Smooth muscle cell (in vitro differentiated cells): ENCODE results near the gene DISC1. TPM values are rescaled to one million over a fixed set of nuclear protein-coding genes. Genes with fewer than 3 reads are reported as not detected.

Experiments used
- DNase-seq: peaks from one replicate; lab custom pipeline; 2025; ENCODE audit not compliant: unreplicated experiment; lab: John Stamatoyannopoulos, UW
- H2AFZ ChIP-seq: fragments of 200-600 bp; sonication (generic); 2 replicates; pipeline ENCODE4 v1.6.0; 2016; ENCODE audit warnings: antibody characterized with exemption, low read depth, mild to moderate bottlenecking
- H3F3A ChIP-seq: fragments of 200-600 bp; sonication (generic); 2 replicates; pipeline ENCODE4 v1.6.0; 2017; ENCODE audit warnings: antibody characterized with exemption, low read depth
- H3K27ac ChIP-seq: fragments of 200-600 bp; sonication (generic); 2 replicates; pipeline ENCODE4 v1.5.1; 2016; ENCODE audit warnings: low read depth, mild to moderate bottlenecking
- H3K27me3 ChIP-seq: fragments of 200-600 bp; sonication (generic); 2 replicates; pipeline ENCODE4 v1.6.1; 2016; ENCODE audit warnings: low read depth, mild to moderate bottlenecking
- H3K36me3 ChIP-seq: fragments of 200-600 bp; sonication (generic); 2 replicates; pipeline ENCODE4 v1.5.1; 2016; ENCODE audit warnings: low read depth
- H3K4me1 ChIP-seq: fragments of 200-600 bp; sonication (generic); 2 replicates; pipeline ENCODE4 v1.5.1; 2016; ENCODE audit warnings: low read depth
- H3K4me2 ChIP-seq: fragments of 200-600 bp; sonication (generic); 2 replicates; pipeline ENCODE4 v1.6.0; 2016; ENCODE audit warnings: mild to moderate bottlenecking
- H3K4me3 ChIP-seq: fragments of 200-600 bp; sonication (generic); 2 replicates; pipeline ENCODE4 v1.5.1; 2016; ENCODE audit warnings: mild to moderate bottlenecking
- H3K79me2 ChIP-seq: fragments of 200-600 bp; sonication (generic); 2 replicates; pipeline ENCODE4 v1.6.0; 2016; ENCODE audit warnings: low read depth, mild to moderate bottlenecking
- H3K9ac ChIP-seq: fragments of 200-600 bp; sonication (generic); 2 replicates; pipeline ENCODE4 v1.6.0; 2016; ENCODE audit warnings: low read depth
- H3K9me3 ChIP-seq: fragments of 200-600 bp; sonication (generic); replicated peaks from 2 replicates; pipeline ENCODE4 v1.5.1; 2016; ENCODE audit warnings: low read depth
- H4K20me1 ChIP-seq: fragments of 200-600 bp; sonication (generic); 2 replicates; pipeline ENCODE4 v1.6.0; 2016; ENCODE audit warnings: low read depth
- CTCF ChIP-seq: fragments of 200-600 bp; sonication (generic); IDR thresholded peaks from 2 replicates; pipeline ENCODE4 v1.5.1; 2017; ENCODE audit warnings: borderline replicate concordance, mild to moderate bottlenecking, antibody characterized with exemption; ENCODE audit not compliant: insufficient read depth, poor library complexity, severe bottlenecking
- WGBS: methylation state at CpG from one replicate; pipeline ENCODE4 v1.1.7; 2016; ENCODE audit warnings: low lambda C conversion rate; 5-methylcytosine and 5-hydroxymethylcytosine counted together
- polyA plus RNA-seq: library from polyadenylated mRNA; unstranded; fragments of >200 nt; fragmentation: Nextera tagmentation; extraction: Ambion mirVana; gene quantifications from 2 replicates; pipeline ENCODE4 v1.2.1, GENCODE V29; 2016
- total RNA-seq: library from RNA; depleted of rRNA; stranded (reverse); fragments of >200 nt; gene quantifications from 2 replicates; pipeline ENCODE4 v1.2.3, GENCODE V29; 2014

The DISC1 gene
- total and polyA plus RNA-seq, 2 experiments from 2014 or later: 0.89 to 4.3 TPM

DNA sequence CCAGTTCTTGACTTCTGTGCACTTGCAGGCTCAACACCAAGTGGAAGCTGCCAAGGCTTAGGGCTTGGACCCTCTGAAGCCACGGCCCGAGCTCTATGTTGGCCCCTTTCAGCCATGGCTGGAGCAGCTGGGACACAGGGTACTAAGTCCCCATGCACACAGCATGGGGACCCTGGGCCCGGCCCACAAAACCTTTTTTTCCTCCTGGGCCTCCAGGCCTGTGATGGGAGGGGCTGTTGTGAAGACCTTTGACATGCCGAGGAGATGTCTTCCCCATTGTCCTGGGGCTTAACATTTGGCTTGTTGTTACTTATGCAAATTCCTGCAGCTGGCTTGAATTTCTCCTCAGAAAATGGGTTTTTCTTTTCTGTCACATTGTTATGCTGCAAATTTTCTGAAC is 59.8 kb downstream of the DISC1 start:
- Histone ChIP-seq H3K9me3 (peaks cover 2% of the 10 kb centered on the region), H3K36me3 (no peaks in the 10 kb centered on the region), H2AFZ (no peak overlapping the region), H3K4me1 (no peaks in the 10 kb centered on the region), H3K9ac (no peak overlapping the region), H3K4me2 (no peak overlapping the region), H3K79me2 (no peaks in the 10 kb centered on the region), H3K27me3 (no peaks in the 10 kb centered on the region), H3K4me3 (no peak overlapping the region), H3F3A (no peaks in the 10 kb centered on the region), H4K20me1 (no peaks in the 10 kb centered on the region), H3K27ac (no peak overlapping the region)
- no peak for TF ChIP-seq CTCF
- 95% methylated on average over 4 of the region's 4 CpGs for WGBS
- no peak for DNase-seq

DNA sequence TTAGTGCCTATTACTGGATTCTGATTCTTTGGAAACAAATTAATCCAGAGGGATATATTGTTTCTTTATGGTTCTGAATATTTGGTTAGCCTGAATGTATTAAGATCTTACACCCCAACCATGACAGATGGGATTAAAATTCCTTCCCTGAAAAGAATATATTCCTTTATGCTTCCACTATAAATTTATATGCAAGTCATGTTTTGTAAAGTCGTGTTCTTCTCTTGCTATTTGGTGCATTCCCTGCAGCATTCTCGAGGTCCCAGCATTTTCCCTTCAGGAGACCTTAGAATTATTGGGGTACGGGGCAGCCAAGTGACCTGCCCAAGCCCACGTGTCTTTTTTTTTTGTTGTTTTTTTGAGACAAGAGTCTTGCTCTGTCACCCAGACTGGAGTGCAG is 62.4 kb downstream of the DISC1 start:
- WGBS: 97% methylated on average over 4 of the region's 4 CpGs
- peaks cover 2% of the 10 kb centered on the region for H3K9me3 ChIP-seq

GRCh38 chr1:231690059-231690458 is 63.5 kb downstream of the DISC1 start:
- H3K4me2 ChIP-seq: no peak overlapping the region
- WGBS: 85% methylated on average over 9 of the region's 9 CpGs
- H3K36me3 ChIP-seq: no peaks in the 10 kb centered on the region
- H3K4me1 ChIP-seq: no peaks in the 10 kb centered on the region
- no peaks in the 10 kb centered on the region for H3F3A ChIP-seq
- no peak for TF ChIP-seq CTCF
- no peak overlapping the region for H2AFZ ChIP-seq
- peaks cover 2% of the 10 kb centered on the region for H3K9me3 ChIP-seq
- no peak overlapping the region for H3K4me3 ChIP-seq
- DNase-seq: no peak
- H3K79me2 ChIP-seq: no peaks in the 10 kb centered on the region
- H3K27ac ChIP-seq: no peak overlapping the region
- no peaks in the 10 kb centered on the region for H4K20me1 ChIP-seq
- H3K27me3 ChIP-seq: no peaks in the 10 kb centered on the region
- H3K9ac ChIP-seq: no peak overlapping the region

More for the DNA sequence above, 62.4 kb downstream of the DISC1 start:
- no peak for DNase-seq
- H3K79me2 ChIP-seq: no peaks in the 10 kb centered on the region
- no peaks in the 10 kb centered on the region for H3F3A ChIP-seq
- no peaks in the 10 kb centered on the region for H3K36me3 ChIP-seq
- no peaks in the 10 kb centered on the region for H4K20me1 ChIP-seq
- H3K4me2 ChIP-seq: no peak overlapping the region
- no peak overlapping the region for H3K27ac ChIP-seq
- H3K9ac ChIP-seq: no peak overlapping the region
- H3K4me1 ChIP-seq: no peaks in the 10 kb centered on the region
- no peak for TF ChIP-seq CTCF
- no peaks in the 10 kb centered on the region for H3K27me3 ChIP-seq
- H2AFZ ChIP-seq: no peak overlapping the region
- no peak overlapping the region for H3K4me3 ChIP-seq

DNA sequence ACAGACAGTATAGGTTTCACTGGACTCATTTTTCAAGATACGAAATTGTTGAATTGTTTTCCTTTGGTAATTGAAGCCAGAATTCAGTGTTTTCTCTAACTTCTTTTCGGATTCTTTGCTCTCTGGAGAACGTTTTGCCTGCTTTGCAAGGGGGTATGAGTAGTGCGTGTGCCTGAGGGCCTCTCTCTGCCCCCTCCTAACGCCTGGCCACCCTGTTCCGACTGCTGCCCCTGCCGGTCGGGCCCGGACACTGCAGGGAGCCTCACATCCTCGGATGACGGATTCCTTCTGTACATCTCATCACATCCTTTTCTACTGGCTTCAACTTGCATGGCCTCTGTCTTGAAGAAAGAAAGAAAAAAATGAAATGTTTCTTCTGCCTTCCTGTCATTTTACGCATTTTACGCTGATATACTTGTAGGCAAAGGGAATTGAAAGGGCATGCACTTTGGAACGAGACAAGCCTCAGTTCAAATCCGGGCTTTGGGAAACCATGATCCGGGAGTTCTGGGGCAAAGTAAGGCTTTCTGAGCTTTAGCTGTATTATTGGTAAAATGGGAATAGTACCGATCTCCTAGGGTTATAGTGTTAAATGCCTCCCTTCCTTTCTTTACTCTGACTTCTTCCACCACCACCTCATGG is 65.1 kb downstream of the DISC1 start:
- H4K20me1 ChIP-seq: no peaks in the 10 kb centered on the region
- H3K4me3 ChIP-seq: no peak overlapping the region
- no peak overlapping the region for H3K4me2 ChIP-seq
- H3K4me1 ChIP-seq: no peaks in the 10 kb centered on the region
- DNase-seq: no peak
- no peaks in the 10 kb centered on the region for H3K9me3 ChIP-seq
- WGBS: 45% methylated on average over 17 of the region's 17 CpGs
- H3K27me3 ChIP-seq: no peaks in the 10 kb centered on the region
- no peaks in the 10 kb centered on the region for H3F3A ChIP-seq
- no peak overlapping the region for H3K27ac ChIP-seq
- no peak overlapping the region for H3K9ac ChIP-seq
- no peaks in the 10 kb centered on the region for H3K79me2 ChIP-seq
- no peaks in the 10 kb centered on the region for H3K36me3 ChIP-seq
- no peak overlapping the region for H2AFZ ChIP-seq
- peak; percentile 67 for TF ChIP-seq CTCF
